Measurements from ENCODE around the gene FAM13A.

DNA sequence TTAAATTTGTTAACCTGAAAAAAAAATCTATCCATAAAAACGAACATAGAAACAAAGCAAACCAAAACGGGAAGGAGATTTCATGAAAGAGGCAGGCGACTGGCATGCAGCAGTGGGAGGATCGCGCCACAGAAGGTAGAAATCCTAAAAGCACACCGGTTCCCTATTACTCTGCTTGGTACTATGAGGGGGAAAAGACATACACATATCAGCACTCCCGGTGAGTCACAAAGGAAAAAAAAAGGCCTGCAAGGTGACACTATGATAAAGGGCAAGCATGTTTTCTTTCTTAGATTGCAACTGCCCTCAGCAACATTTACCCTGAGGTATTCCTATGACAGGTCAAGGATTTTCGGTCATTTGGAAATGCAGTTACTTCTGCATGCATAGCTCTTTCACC, 298.7 kb downstream of the FAM13A start:
- TF ChIP-seq POLR2AphosphoS5 (IDR thresholded peaks at IDR 0.05) (no peak), POLR2A (IDR thresholded peaks at IDR 0.05) (no peak)
- TF ChIP-seq, protein P1, sequence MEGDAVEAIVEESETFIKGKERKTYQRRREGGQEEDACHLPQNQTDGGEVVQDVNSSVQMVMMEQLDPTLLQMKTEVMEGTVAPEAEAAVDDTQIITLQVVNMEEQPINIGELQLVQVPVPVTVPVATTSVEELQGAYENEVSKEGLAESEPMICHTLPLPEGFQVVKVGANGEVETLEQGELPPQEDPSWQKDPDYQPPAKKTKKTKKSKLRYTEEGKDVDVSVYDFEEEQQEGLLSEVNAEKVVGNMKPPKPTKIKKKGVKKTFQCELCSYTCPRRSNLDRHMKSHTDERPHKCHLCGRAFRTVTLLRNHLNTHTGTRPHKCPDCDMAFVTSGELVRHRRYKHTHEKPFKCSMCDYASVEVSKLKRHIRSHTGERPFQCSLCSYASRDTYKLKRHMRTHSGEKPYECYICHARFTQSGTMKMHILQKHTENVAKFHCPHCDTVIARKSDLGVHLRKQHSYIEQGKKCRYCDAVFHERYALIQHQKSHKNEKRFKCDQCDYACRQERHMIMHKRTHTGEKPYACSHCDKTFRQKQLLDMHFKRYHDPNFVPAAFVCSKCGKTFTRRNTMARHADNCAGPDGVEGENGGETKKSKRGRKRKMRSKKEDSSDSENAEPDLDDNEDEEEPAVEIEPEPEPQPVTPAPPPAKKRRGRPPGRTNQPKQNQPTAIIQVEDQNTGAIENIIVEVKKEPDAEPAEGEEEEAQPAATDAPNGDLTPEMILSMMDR (IDR thresholded peaks at IDR 0.05) = no peak

Measured in breast epithelium (tissue), 3 donors.